IMR-90 (cell line): ENCODE measurements around the gene ABL2. TPM values are rescaled to one million over a fixed set of nuclear protein-coding genes. Genes with fewer than 3 reads are reported as not detected.
"Not testable (repeated sequence)": the region's sequence is repeated elsewhere in the genome, so short reads cannot be mapped to it uniquely, and the experiment has no call there.

Source experiments
- ATAC-seq: fragments of 200-7000 bp; cut with Tn5 transposase; 2 replicates; pipeline ENCODE4 v1.9.1; 2020; ENCODE audit warnings: low read depth, mild to moderate bottlenecking, moderate library complexity
- BruUV-seq: library from RNA; stranded (reverse); fragments of 400-500 nt; replicated peaks from 2 replicates; lab custom pipeline; 2021; lab: Mats Ljungman, UMichigan
- CTCF ChIA-PET: fragments of 300-600 bp; formaldehyde crosslinking; extraction: SDS; loops from one replicate; lab custom pipeline; 2021; ENCODE audit warnings: antibody characterized with exemption; lab: Yijun Ruan, JAX
- POLR2A ChIA-PET: fragments of 300-600 bp; sonication (Branson Sonifier 250); formaldehyde crosslinking; loops from one replicate; lab custom pipeline; 2022; ENCODE audit warnings: antibody characterized with exemption; ENCODE audit not compliant: unreplicated experiment; lab: Charles Lee
- DNase-seq: peaks from one replicate; pipeline ENCODE4 v3.0.0; 2013
- H2AFZ ChIP-seq: replicated peaks from 2 replicates; pipeline ENCODE3; 2013; ENCODE audit warnings: low read length, mild to moderate bottlenecking; ENCODE audit not compliant: poor library complexity
- H2AK5ac ChIP-seq: 2 replicates; pipeline ENCODE4 v1.6.1; 2013; ENCODE audit warnings: low read depth, low read length, inconsistent platforms
- H2AK9ac ChIP-seq: replicated peaks from 2 replicates; pipeline ENCODE3; 2013; ENCODE audit warnings: mild to moderate bottlenecking, low read depth, low read length, moderate library complexity; ENCODE audit not compliant: poor library complexity
- H2BK120ac ChIP-seq: 2 replicates; pipeline ENCODE4 v1.6.1; 2013; ENCODE audit warnings: low read depth, low read length, inconsistent platforms
- H2BK15ac ChIP-seq: 3 replicates; pipeline ENCODE4 v1.6.1; 2013; ENCODE audit warnings: low read depth, low read length, inconsistent platforms
- H2BK20ac ChIP-seq: 2 replicates; pipeline ENCODE4 v1.6.1; 2013; ENCODE audit warnings: low read depth, mild to moderate bottlenecking, inconsistent platforms, low read length, moderate library complexity
- H2BK5ac ChIP-seq: 2 replicates; pipeline ENCODE4 v1.6.1; 2013; ENCODE audit warnings: mild to moderate bottlenecking, low read depth, low read length, inconsistent platforms; ENCODE audit not compliant: poor library complexity, severe bottlenecking
- H3K14ac ChIP-seq: replicated peaks from 2 replicates; pipeline ENCODE4 v1.6.1; 2013; ENCODE audit warnings: low read depth, low read length, inconsistent platforms
- H3K18ac ChIP-seq: 2 replicates; pipeline ENCODE4 v1.6.1; 2013; ENCODE audit warnings: low read depth, low read length, control low read depth
- H3K23ac ChIP-seq: 2 replicates; pipeline ENCODE4 v1.6.1; 2013; ENCODE audit warnings: low read depth, low read length, inconsistent platforms
- H3K27ac ChIP-seq: 2 replicates; pipeline ENCODE4 v1.5.1; 2013; ENCODE audit warnings: mild to moderate bottlenecking, control low read depth, low read length; ENCODE audit not compliant: insufficient read depth
- H3K27me3 ChIP-seq: 2 replicates; pipeline ENCODE4 v1.6.1; 2013; ENCODE audit warnings: low read length; ENCODE audit not compliant: control insufficient read depth, insufficient read depth
- H3K36me3 ChIP-seq: 2 replicates; pipeline ENCODE4 v1.6.1; 2013; ENCODE audit warnings: low read length, mixed read lengths; ENCODE audit not compliant: control insufficient read depth, insufficient read depth
- H3K4ac ChIP-seq: 2 replicates; pipeline ENCODE4 v1.6.1; 2013; ENCODE audit warnings: low read depth, low read length, inconsistent platforms
- H3K4me1 ChIP-seq: 2 replicates; pipeline ENCODE4 v1.6.1; 2013; ENCODE audit warnings: low read length, mixed read lengths; ENCODE audit not compliant: control insufficient read depth, insufficient read depth
- H3K4me2 ChIP-seq: 2 replicates; pipeline ENCODE4 v1.6.1; 2013; ENCODE audit warnings: low read depth, mild to moderate bottlenecking, control low read depth, low read length, moderate library complexity
- H3K4me3 ChIP-seq: 2 replicates; pipeline ENCODE4 v1.5.1; 2013; ENCODE audit warnings: low read depth, mild to moderate bottlenecking, control low read depth, low read length, moderate library complexity; ENCODE audit not compliant: insufficient read depth
- H3K56ac ChIP-seq: 2 replicates; pipeline ENCODE4 v1.6.1; 2013; ENCODE audit warnings: low read length, inconsistent platforms; ENCODE audit not compliant: insufficient read depth; ENCODE audit errors: extremely low read depth
- H3K79me1 ChIP-seq, 2 experiments: 2 replicates each; pipeline ENCODE4 v1.6.1; 2013; ENCODE audit warnings: low read length in 2 of 2, inconsistent platforms in 1 of 2, low read depth in 1 of 2
- H3K9ac ChIP-seq: 2 replicates; pipeline ENCODE4 v1.6.1; 2013; ENCODE audit warnings: low read depth, low read length, control low read depth
- H3K9me1 ChIP-seq: 2 replicates; pipeline ENCODE4 v1.6.1; 2013; ENCODE audit warnings: low read length, inconsistent platforms; ENCODE audit not compliant: insufficient read depth
- H3K9me3 ChIP-seq: 2 replicates; pipeline ENCODE4 v1.6.1; 2013; ENCODE audit warnings: low read length; ENCODE audit not compliant: control insufficient read depth, insufficient read depth
- H4K20me1 ChIP-seq: 2 replicates; pipeline ENCODE4 v1.6.1; 2013; ENCODE audit warnings: low read length, inconsistent platforms; ENCODE audit not compliant: insufficient read depth
- H4K5ac ChIP-seq: 2 replicates; pipeline ENCODE4 v1.6.1; 2013; ENCODE audit warnings: mild to moderate bottlenecking, low read depth, low read length, control low read depth
- H4K8ac ChIP-seq, 2 experiments: 2 replicates each; pipeline ENCODE4 v1.6.1; 2013; ENCODE audit warnings: low read depth in 2 of 2, low read length in 2 of 2, control low read depth in 1 of 2, inconsistent platforms in 1 of 2
- H4K91ac ChIP-seq: 2 replicates; pipeline ENCODE4 v1.6.1; 2013; ENCODE audit warnings: low read depth, low read length, inconsistent platforms; ENCODE audit not compliant: insufficient read depth
- CEBPB ChIP-seq: IDR thresholded peaks from 2 replicates; pipeline ENCODE4 v1.6.1; 2012; ENCODE audit warnings: low read depth, low read length, improper control_type of control experiment
- CHD1 ChIP-seq: IDR thresholded peaks from 2 replicates; pipeline ENCODE4 v1.6.1; 2012; ENCODE audit warnings: low read depth, low read length, improper control_type of control experiment
- MAFK ChIP-seq: IDR thresholded peaks from 2 replicates; pipeline ENCODE4 v1.6.1; 2012; ENCODE audit warnings: low read depth, low read length, improper control_type of control experiment
- MAZ ChIP-seq: IDR thresholded peaks from 2 replicates; pipeline ENCODE4 v1.6.1; 2012; ENCODE audit warnings: low read depth, mild to moderate bottlenecking, low read length, improper control_type of control experiment, moderate library complexity, borderline replicate concordance
- NFE2L2 ChIP-seq: fragments of 150-350 bp; IDR thresholded peaks from 2 replicates; pipeline ENCODE4 v1.6.1; 2016; ENCODE audit warnings: low read depth, mild to moderate bottlenecking, low read length
- POLR2A ChIP-seq: IDR thresholded peaks from 2 replicates; pipeline ENCODE4 v1.6.1; 2012; ENCODE audit warnings: mild to moderate bottlenecking, low read depth, low read length
- WGBS, 2 experiments: methylation state at CpG; one replicate each; pipeline versions ENCODE4 v1.1.5 to v1.1.7; 2013; ENCODE audit warnings: missing lambda C conversion rate in 2 of 2; ENCODE audit not compliant: insufficient read length in 1 of 2; ENCODE audit errors: extremely low coverage in 2 of 2; 5-methylcytosine and 5-hydroxymethylcytosine counted together
- dilution Hi-C: fragments of 300-500 bp; cut with HindIII; formaldehyde crosslinking; loops from one replicate; pipeline ENCODE4 v1.14.3; 2018; ENCODE audit warnings: low sequenced_read_pairs; ENCODE audit not compliant: unreplicated experiment
- in situ Hi-C: fragments of 300-500 bp; cut with MboI; formaldehyde crosslinking; loops from 3 replicates; pipeline ENCODE4 v1.14.3; 2019; ENCODE audit warnings: low sequenced_read_pairs, inconsistent platforms, mixed read lengths
- intact Hi-C: fragments of 100-400 bp; cut with micrococcal nuclease; formaldehyde crosslinking; loops from 2 replicates; pipeline ENCODE4 v1.10.0; 2022
- polyA plus RNA-seq, 3 experiments: library from polyadenylated mRNA; depleted of rRNA; stranded (reverse); fragments of >200 nt; gene quantifications; 2 replicates each; pipeline ENCODE4 v1.2.3, GENCODE V29; 2012; ENCODE audit warnings: low replicate concordance in 1 of 3
- total RNA-seq: library from RNA; depleted of rRNA; stranded (reverse); fragments of >200 nt; gene quantifications from 2 replicates; pipeline ENCODE4 v1.2.3, GENCODE V29; 2012
- TF ChIP-seq, protein P1 (sequence below): conservative IDR thresholded peaks from 2 replicates; pipeline ENCODE4 v1.5.1; 2012; ENCODE audit warnings: mild to moderate bottlenecking, low read depth, low read length, improper control_type of control experiment

ABL2 gene
- total and polyA plus RNA-seq, 2 of the 4 experiments (the other 2 are of a cell fraction), result 9.7 to 110 TPM

- H3K9me1 ChIP-seq, result peaks cover 4% of the 10 kb centered on the region; the same call in 1 of the 2 replicates
- no peak overlapping the region for H3K56ac ChIP-seq
- ChIA-PET POLR2A (no interaction called here), CTCF (no interaction called here)
- H3K9ac ChIP-seq, result no peak overlapping the region; the same call in 1 of the 2 replicates
- dilution Hi-C loops, result no loop called here
- H2BK20ac ChIP-seq, result no peak overlapping the region
- TF ChIP-seq MAZ, result no peak
- TF ChIP-seq POLR2A, result no peak
- peak; percentile 91 for TF ChIP-seq NFE2L2
- no peak for TF ChIP-seq CHD1
- TF ChIP-seq CEBPB, result no peak
- TF ChIP-seq, protein P1, sequence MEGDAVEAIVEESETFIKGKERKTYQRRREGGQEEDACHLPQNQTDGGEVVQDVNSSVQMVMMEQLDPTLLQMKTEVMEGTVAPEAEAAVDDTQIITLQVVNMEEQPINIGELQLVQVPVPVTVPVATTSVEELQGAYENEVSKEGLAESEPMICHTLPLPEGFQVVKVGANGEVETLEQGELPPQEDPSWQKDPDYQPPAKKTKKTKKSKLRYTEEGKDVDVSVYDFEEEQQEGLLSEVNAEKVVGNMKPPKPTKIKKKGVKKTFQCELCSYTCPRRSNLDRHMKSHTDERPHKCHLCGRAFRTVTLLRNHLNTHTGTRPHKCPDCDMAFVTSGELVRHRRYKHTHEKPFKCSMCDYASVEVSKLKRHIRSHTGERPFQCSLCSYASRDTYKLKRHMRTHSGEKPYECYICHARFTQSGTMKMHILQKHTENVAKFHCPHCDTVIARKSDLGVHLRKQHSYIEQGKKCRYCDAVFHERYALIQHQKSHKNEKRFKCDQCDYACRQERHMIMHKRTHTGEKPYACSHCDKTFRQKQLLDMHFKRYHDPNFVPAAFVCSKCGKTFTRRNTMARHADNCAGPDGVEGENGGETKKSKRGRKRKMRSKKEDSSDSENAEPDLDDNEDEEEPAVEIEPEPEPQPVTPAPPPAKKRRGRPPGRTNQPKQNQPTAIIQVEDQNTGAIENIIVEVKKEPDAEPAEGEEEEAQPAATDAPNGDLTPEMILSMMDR, result no peak
- peak; percentile 35; the same call in 1 of the 2 replicates for TF ChIP-seq MAFK
- in situ Hi-C loops, result no loop called here
- no peaks in the 10 kb centered on the region for H3K9me3 ChIP-seq
- H2BK5ac ChIP-seq, result peak overlapping the region; percentile 67
- DNase-seq (peak; percentile 55), ATAC-seq (peak; percentile 60)
- H4K5ac ChIP-seq, result peak overlapping the region; percentile 93
- peak overlapping the region; percentile 7; the same call in 1 of the 2 replicates for H3K4ac ChIP-seq
- H2BK120ac ChIP-seq, result peak overlapping the region; percentile 8; the same call in 1 of the 2 replicates
- peak overlapping the region; percentile 98 for H3K18ac ChIP-seq
- H3K4me1 ChIP-seq, result peaks cover 4% of the 10 kb centered on the region
- peaks cover 16 to 43% of the 10 kb centered on the region in 2 experiments for H3K79me1 ChIP-seq
- H3K27ac ChIP-seq, result peak overlapping the region; percentile 83; the same call in 1 of the 2 replicates
- H4K20me1 ChIP-seq, result no peaks in the 10 kb centered on the region
- H3K4me3 ChIP-seq, result no peak overlapping the region
- intact Hi-C loops, result no loop called here
- H4K8ac ChIP-seq, result peak overlapping the region in 1 of 2 experiments; percentile 27; a peak in 1 of 4 replicates
- no CpG with 5 or more reads among the region's 5 CpGs for WGBS, 2 experiments
- no peak overlapping the region for H2AFZ ChIP-seq
- H3K4me2 ChIP-seq, result peak overlapping the region; percentile 69; the same call in 1 of the 2 replicates
- H2AK5ac ChIP-seq, result no peak overlapping the region
- no peak overlapping the region for H3K23ac ChIP-seq
- BruUV-seq, result no TSS peak
- 0 out of 2 replicates have a peak overlapping the region, but pooled peaks have one; percentile 14 for H3K14ac ChIP-seq
- H2AK9ac ChIP-seq, result no peak overlapping the region
- no peak overlapping the region for H4K91ac ChIP-seq
- no peaks in the 10 kb centered on the region for H3K27me3 ChIP-seq
- H3K36me3 ChIP-seq, result peaks cover 2% of the 10 kb centered on the region
- no peak overlapping the region for H2BK15ac ChIP-seq
Measured at GRCh38 chr1:179217943-179218507, 11.5 kb downstream of the ABL2 start.

DNA sequence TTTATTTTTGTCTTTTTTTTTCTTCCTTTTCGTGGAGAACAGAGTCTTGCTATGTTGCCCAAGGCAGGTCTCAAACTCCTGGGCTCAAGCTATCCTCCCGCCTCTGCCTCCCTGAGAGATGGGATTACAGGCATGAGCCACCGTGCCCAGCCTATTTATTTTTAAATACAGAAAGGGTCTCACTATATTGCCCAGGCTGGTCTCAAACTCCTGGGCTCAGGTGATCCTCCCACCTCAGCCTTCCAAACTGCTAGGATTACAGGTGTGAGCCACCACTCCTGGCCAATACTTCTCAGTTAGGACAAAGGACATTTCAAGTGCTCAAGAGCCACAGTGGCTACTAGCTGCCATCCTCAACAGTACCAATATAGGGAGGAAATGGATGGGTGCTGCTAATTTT, 16.2 kb downstream of the ABL2 start:
- dilution Hi-C loops, H2AK9ac ChIP-seq, H3K9me3 ChIP-seq, BruUV-seq, H3K9ac ChIP-seq, H3K56ac ChIP-seq, ATAC-seq, DNase-seq, intact Hi-C loops, H3K9me1 ChIP-seq, H3K18ac ChIP-seq, H3K27me3 ChIP-seq, H3K4ac ChIP-seq, H3K14ac ChIP-seq, H2BK15ac ChIP-seq, H4K20me1 ChIP-seq, H3K23ac ChIP-seq, H2AK5ac ChIP-seq, H3K4me1 ChIP-seq, H2BK5ac ChIP-seq, H4K5ac ChIP-seq, H2AFZ ChIP-seq, H4K91ac ChIP-seq, POLR2A ChIA-PET, H3K27ac ChIP-seq, H2BK20ac ChIP-seq, H2BK120ac ChIP-seq, H3K4me3 ChIP-seq, H3K36me3 ChIP-seq, H3K4me2 ChIP-seq, H4K8ac ChIP-seq, in situ Hi-C loops: not testable (repeated sequence)
- H3K79me1 ChIP-seq, result peaks cover 10 to 42% of the 10 kb centered on the region in 2 experiments; a peak in 3 of 4 replicates
- no CpG with 5 or more reads among the region's 3 CpGs for WGBS, 2 experiments
- CTCF ChIA-PET, result interaction anchor here (0.6 to 1.1 kb wide), 2 partner anchors 10 to 84 kb away, joined by 3 to 4 read pairs; no protein-coding TSS in a partner anchor
